GM21529 (cell line): ENCODE results near the gene YIPF2.
"Not testable (repeated sequence)": the region's sequence is repeated elsewhere in the genome, so short reads cannot be mapped to it uniquely, and the experiment has no call there.

Experiments used
- ATAC-seq: cut with Tn5 transposase; IDR thresholded peaks from one replicate; pipeline ENCODE4 v1.9.1; 2021; ENCODE audit not compliant: unreplicated experiment

The YIPF2 gene

GRCh38 chr19:10877608-10878007 is 50.8 kb downstream of the YIPF2 start:
- not testable (repeated sequence) for ATAC-seq

- peak; percentile 45 for ATAC-seq
These were observed 51.8 kb downstream of the YIPF2 start for GRCh38 chr19:10876459-10877240.

GRCh38 chr19:10874024-10874423 is 54.4 kb downstream of the YIPF2 start:
- ATAC-seq: no peak

GRCh38 chr19:10872546-10873107 is 55.8 kb downstream of the YIPF2 start:
- no peak for ATAC-seq
